Heart left ventricle (tissue), 16 donors: ENCODE data around the gene LRP11. TPM values are rescaled to one million over a fixed set of nuclear protein-coding genes. Genes with fewer than 3 reads are reported as not detected.

Experiments used
- ATAC-seq, 4 donors: fragments of 200-7000 bp; cut with Tn5 transposase; one replicate each; pipeline ENCODE4 v1.9.1; 2020 to 2022; ENCODE audit warnings: moderate library complexity in 4 of 4, mild to moderate bottlenecking in 3 of 4, moderate number of reproducible peaks in 1 of 4
- DNase-seq, 5 donors: peaks; one replicate each; pipeline ENCODE4 v3.0.0-alpha.2; 2020
- H3K27ac ChIP-seq, 12 donors: fragments of 200-600 bp; sonication (generic) in 4 of 12; one replicate each; pipeline versions ENCODE4 v1.5.0 to v1.8.0; 2016 to 2022; ENCODE audit warnings: mild to moderate bottlenecking in 2 of 12
- H3K27me3 ChIP-seq, 9 donors: fragments of 200-600 bp; sonication (generic) in 2 of 9; one replicate each; pipeline versions ENCODE4 v1.5.1 to v1.8.0; 2016 to 2022; ENCODE audit warnings: mild to moderate bottlenecking in 3 of 9
- H3K36me3 ChIP-seq, 9 donors: fragments of 200-600 bp; sonication (generic) in 2 of 9; one replicate each; pipeline versions ENCODE4 v1.5.0 to v1.8.0; 2018 to 2022; ENCODE audit warnings: mild to moderate bottlenecking in 2 of 9
- H3K4me1 ChIP-seq, 12 donors: fragments of 200-600 bp; sonication (generic) in 4 of 12; one replicate each; pipeline versions ENCODE4 v1.5.0 to v1.8.0; 2016 to 2022; ENCODE audit warnings: mild to moderate bottlenecking in 3 of 12
- H3K4me3 ChIP-seq, 12 donors: fragments of 200-600 bp; sonication (generic) in 4 of 12; one replicate each; pipeline versions ENCODE4 v1.5.0 to v1.8.0; 2017 to 2022; ENCODE audit warnings: mild to moderate bottlenecking in 9 of 12, moderate library complexity in 4 of 12
- H3K9me3 ChIP-seq, 12 donors: fragments of 200-600 bp; sonication (generic) in 4 of 12; one replicate each; pipeline versions ENCODE4 v1.5.0 to v1.8.0; 2016 to 2022; ENCODE audit warnings: mild to moderate bottlenecking in 1 of 12
- CTCF ChIP-seq, 12 donors: fragments of 200-600 bp; sonication (generic) in 4 of 12; IDR thresholded peaks; one replicate each; pipeline versions ENCODE4 v1.5.0 to v1.8.0; 2018 to 2022; ENCODE audit warnings: antibody characterized with exemption in 12 of 12, mild to moderate bottlenecking in 5 of 12
- POLR2A ChIP-seq, 2 donors: fragments of 450-650 bp; IDR thresholded peaks; one replicate each; pipeline ENCODE4 v1.6.1; 2017; ENCODE audit warnings: antibody characterized with exemption in 2 of 2, mild to moderate bottlenecking in 2 of 2, moderate library complexity in 2 of 2
- WGBS, 4 donors: extraction: QIAGEN DNeasy Blood & Tissue Kit in 2 of 4; methylation state at CpG; one replicate each; pipeline versions ENCODE4 v1.1.5 to v1.1.7; 2013 to 2018; 5-methylcytosine and 5-hydroxymethylcytosine counted together
- intact Hi-C, 10 donors: fragments of 100-400 bp; cut with DNase I; formaldehyde crosslinking; loops; one replicate each; pipeline versions ENCODE4 v1.11.1 to v1.14.2; 2022
- polyA plus RNA-seq, 2 donors: library from polyadenylated mRNA; stranded (reverse); fragments of 200-250 nt; gene quantifications; one replicate each; pipeline ENCODE4 v1.2.3, GENCODE V29; 2013
- total RNA-seq, 9 donors: library from RNA; depleted of rRNA in 2 of 9; stranded (reverse); fragments of >200 nt in 2 of 9; fragmentation: NEBNext Ultra II Directional in 3 of 9; extraction: Animal tissue kit (Norgen Biotek cat#: 25700) in 3 of 9; gene quantifications; one replicate each; pipeline versions ENCODE4 v1.1.0 to v1.2.4, GENCODE V29; 2016 to 2023
- donor health status: ischemic (EF 13 %, LVEDD 7.1; RV severe dilation, severe dysfunction).
- donor health status: healthy with polysubstance abuse.
- donor health status: DM: no; HTN: yes; CAD: no.
- donor health status: DM: no; HTN: no; CAD: no.
- donor health status: ischemic (EF 25% LVEDD 6.9; RV normal size, moderate dysfunction).
- donor health status: ischemic (EF 25% LVEDD 5.7; RV mildly dilated, moderate dysfunction).
- donor health status: healthy.
- donor health status: DM: yes; HTN: yes; CAD: no.
- donor health status: ischemic (EF 35%, LVEDD 5.7; RV mildly dilated, moderate dysfunction).
- donor health status: nonischemic (EF 11% LVEDD 7.7; RV severe dilation, severe dysfunction).
- donor health status: DM: yes; HTN: yes; CAD: no.
- donor health status: PGD.
- donor health status: ischemic (EF 29% LVEDD 5.4; RV normal size, mild dysfunction).
- donor health status: nonischemic (EF 23%, LVEDD 6.1; RV moderate dilation, normal function).

Gene LRP11
- total and polyA plus RNA-seq, 11 donors = 5.0 to 23.8 (median 12.5) TPM

- DNase-seq (no peak), ATAC-seq (no peak)
- no peaks in the 10 kb centered on the region for H3K4me1 ChIP-seq
- no peaks in the 10 kb centered on the region for H3K27me3 ChIP-seq
- WGBS, 4 donors = 89 to 98% (median 94%) methylated on average over 3 of the region's 3 CpGs
- peaks cover 0 to 3% (median 0%) of the 10 kb centered on the region in 12 donors for H3K9me3 ChIP-seq
- H3K27ac ChIP-seq = no peak overlapping the region
- H3K36me3 ChIP-seq = peaks cover 0 to 44% (median 0%) of the 10 kb centered on the region in 9 donors
- intact Hi-C loops = loop anchor here (1.0 to 10.0 kb wide), 9 partner anchors 31 to 191 kb away; partner anchors contain the start of genes LRP11 (in 5 of the 10) and RAET1L (in 1 of the 10)
- TF ChIP-seq CTCF (IDR thresholded peaks at IDR 0.05) (no peak), POLR2A (IDR thresholded peaks at IDR 0.05) (no peak)
- no peak overlapping the region for H3K4me3 ChIP-seq
These were observed 30.5 kb downstream of the LRP11 start for GRCh38 chr6:149833651-149834050.

- Histone ChIP-seq H3K27me3 (no peaks in the 10 kb centered on the region), H3K4me1 (no peaks in the 10 kb centered on the region), H3K9me3 (peaks cover 0 to 3% (median 0%) of the 10 kb centered on the region in 12 donors), H3K27ac (no peak overlapping the region), H3K36me3 (peaks cover 0 to 54% (median 0%) of the 10 kb centered on the region in 9 donors), H3K4me3 (peak overlapping the region in 1 of 12 donors; percentile 22)
- WGBS, 4 donors = 86 to 90% (median 88%) methylated on average over 6 of the region's 6 CpGs
- TF ChIP-seq POLR2A (IDR thresholded peaks at IDR 0.05) (no peak), CTCF (IDR thresholded peaks at IDR 0.05) (no peak)
- ATAC-seq (no peak), DNase-seq (no peak)
- intact Hi-C loops = loop anchor here in 7 of 10 donors (5.0 to 10.0 kb wide), 4 partner anchors 36 to 193 kb away; partner anchors contain the start of gene RAET1L (in 1 of the 7)
These were observed 32.8 kb downstream of the LRP11 start for GRCh38 chr6:149831308-149831820.

GRCh38 chr6:149830731-149831307, 33.3 kb downstream of the LRP11 start:
- peaks cover 0 to 53% (median 4%) of the 10 kb centered on the region in 9 donors for H3K36me3 ChIP-seq
- ATAC-seq = no peak
- no peaks in the 10 kb centered on the region for H3K4me1 ChIP-seq
- no peak for TF ChIP-seq CTCF (IDR thresholded peaks at IDR 0.05)
- no peak for TF ChIP-seq POLR2A (IDR thresholded peaks at IDR 0.05)
- H3K4me3 ChIP-seq = peak overlapping the region in 3 of 12 donors; percentile 6 to 22 (median 12)
- no peak for DNase-seq
- H3K9me3 ChIP-seq = peaks cover 0 to 3% (median 0%) of the 10 kb centered on the region in 12 donors
- intact Hi-C loops = loop anchor here in 7 of 10 donors (5.0 to 10.0 kb wide), 4 partner anchors 36 to 194 kb away; partner anchors contain the start of gene RAET1L (in 1 of the 7)
- no peak overlapping the region for H3K27ac ChIP-seq
- H3K27me3 ChIP-seq = no peaks in the 10 kb centered on the region
- WGBS, 4 donors = 76 to 85% (median 81%) methylated on average over 7 of the region's 7 CpGs

- Histone ChIP-seq H3K27me3 (no peaks in the 10 kb centered on the region), H3K27ac (no peak overlapping the region), H3K4me1 (peaks cover 0 to 8% (median 0%) of the 10 kb centered on the region in 12 donors), H3K4me3 (no peak overlapping the region), H3K36me3 (peaks cover 0 to 71% (median 10%) of the 10 kb centered on the region in 9 donors), H3K9me3 (no peaks in the 10 kb centered on the region)
- TF ChIP-seq POLR2A (IDR thresholded peaks at IDR 0.05) (no peak), CTCF (IDR thresholded peaks at IDR 0.05) (no peak)
- WGBS, 4 donors = 56 to 67% (median 59%) methylated on average over 4 of the region's 4 CpGs
- DNase-seq (no peak), ATAC-seq (no peak)
- intact Hi-C loops = no loop called here
These were observed 38.9 kb downstream of the LRP11 start for GRCh38 chr6:149825292-149825691.
